Measurements from ENCODE around the gene CISD1. TPM values are rescaled to one million over a fixed set of nuclear protein-coding genes. Genes with fewer than 3 reads are reported as not detected.

Gene CISD1
- polyA plus RNA-seq, 1 donor from 2014 or later = 86.3 TPM

DNA sequence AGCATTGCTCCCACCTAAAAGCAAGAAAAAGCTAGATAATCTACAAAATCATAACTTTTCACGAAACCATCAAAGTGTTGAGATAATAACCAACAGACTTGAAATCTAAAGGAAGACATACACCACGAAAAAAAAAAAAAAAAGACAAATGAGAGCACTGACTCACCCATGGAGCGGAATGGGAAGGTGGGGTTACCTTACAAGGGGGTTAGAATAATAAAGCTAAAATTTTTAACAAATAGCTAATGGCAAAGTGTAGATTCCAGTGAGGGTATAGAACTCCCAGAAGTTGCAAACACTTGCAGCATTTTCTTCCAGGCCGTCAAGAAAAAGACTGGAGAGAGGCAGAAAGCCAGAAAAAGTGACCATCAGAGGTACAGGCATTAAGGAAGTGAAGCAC, 28.4 kb upstream of the CISD1 start:
- Histone ChIP-seq H3K4me3 (ENCODE audit: low read length) (no peak overlapping the region), H3K4me2 (ENCODE audit: low read length) (no peak overlapping the region), H2AFZ (ENCODE audit: low read depth, low read length) (no peak overlapping the region), H3K9ac (ENCODE audit: low read length) (no peak overlapping the region), H3K27ac (ENCODE audit: low read length) (no peak overlapping the region), H3K9me3 (ENCODE audit: low read length) (no peaks in the 10 kb centered on the region), H3F3A (ENCODE audit: insufficient read depth, low read length, poor library complexity, severe bottlenecking) (no peaks in the 10 kb centered on the region), H4K20me1 (ENCODE audit: insufficient read depth) (no peaks in the 10 kb centered on the region), H3K9me2 (ENCODE audit: insufficient read depth, low read length) (no peaks in the 10 kb centered on the region), H3K36me3 (ENCODE audit: insufficient read depth, low read length) (no peaks in the 10 kb centered on the region), H3K79me2 (replicated peaks; ENCODE audit: insufficient read depth, low read length) (peaks cover 6% of the 10 kb centered on the region), H3K27me3 (ENCODE audit: insufficient read depth, low read depth, low read length) (no peaks in the 10 kb centered on the region)
- TF ChIP-seq EZH2 (IDR thresholded peaks at IDR 0.05; ENCODE audit: borderline replicate concordance, insufficient read depth, low read length, poor library complexity, severe bottlenecking) (no peak), EP300 (conservative IDR thresholded peaks at IDR 0.05; ENCODE audit: poor library complexity, severe bottlenecking) (no peak), SMC3 (conservative IDR thresholded peaks at IDR 0.05; ENCODE audit: poor library complexity) (no peak), POLR2AphosphoS5 (IDR thresholded peaks at IDR 0.05) (no peak), RAD21 (conservative IDR thresholded peaks at IDR 0.05) (no peak), MXI1 (conservative IDR thresholded peaks at IDR 0.05; ENCODE audit: poor library complexity, severe bottlenecking) (no peak), TAF1 (IDR thresholded peaks at IDR 0.05; ENCODE audit: low read depth) (no peak)
- TF ChIP-seq, protein P1, sequence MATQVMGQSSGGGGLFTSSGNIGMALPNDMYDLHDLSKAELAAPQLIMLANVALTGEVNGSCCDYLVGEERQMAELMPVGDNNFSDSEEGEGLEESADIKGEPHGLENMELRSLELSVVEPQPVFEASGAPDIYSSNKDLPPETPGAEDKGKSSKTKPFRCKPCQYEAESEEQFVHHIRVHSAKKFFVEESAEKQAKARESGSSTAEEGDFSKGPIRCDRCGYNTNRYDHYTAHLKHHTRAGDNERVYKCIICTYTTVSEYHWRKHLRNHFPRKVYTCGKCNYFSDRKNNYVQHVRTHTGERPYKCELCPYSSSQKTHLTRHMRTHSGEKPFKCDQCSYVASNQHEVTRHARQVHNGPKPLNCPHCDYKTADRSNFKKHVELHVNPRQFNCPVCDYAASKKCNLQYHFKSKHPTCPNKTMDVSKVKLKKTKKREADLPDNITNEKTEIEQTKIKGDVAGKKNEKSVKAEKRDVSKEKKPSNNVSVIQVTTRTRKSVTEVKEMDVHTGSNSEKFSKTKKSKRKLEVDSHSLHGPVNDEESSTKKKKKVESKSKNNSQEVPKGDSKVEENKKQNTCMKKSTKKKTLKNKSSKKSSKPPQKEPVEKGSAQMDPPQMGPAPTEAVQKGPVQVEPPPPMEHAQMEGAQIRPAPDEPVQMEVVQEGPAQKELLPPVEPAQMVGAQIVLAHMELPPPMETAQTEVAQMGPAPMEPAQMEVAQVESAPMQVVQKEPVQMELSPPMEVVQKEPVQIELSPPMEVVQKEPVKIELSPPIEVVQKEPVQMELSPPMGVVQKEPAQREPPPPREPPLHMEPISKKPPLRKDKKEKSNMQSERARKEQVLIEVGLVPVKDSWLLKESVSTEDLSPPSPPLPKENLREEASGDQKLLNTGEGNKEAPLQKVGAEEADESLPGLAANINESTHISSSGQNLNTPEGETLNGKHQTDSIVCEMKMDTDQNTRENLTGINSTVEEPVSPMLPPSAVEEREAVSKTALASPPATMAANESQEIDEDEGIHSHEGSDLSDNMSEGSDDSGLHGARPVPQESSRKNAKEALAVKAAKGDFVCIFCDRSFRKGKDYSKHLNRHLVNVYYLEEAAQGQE (IDR thresholded peaks at IDR 0.05; ENCODE audit: borderline replicate concordance) = no peak
- TF ChIP-seq, protein P2, sequence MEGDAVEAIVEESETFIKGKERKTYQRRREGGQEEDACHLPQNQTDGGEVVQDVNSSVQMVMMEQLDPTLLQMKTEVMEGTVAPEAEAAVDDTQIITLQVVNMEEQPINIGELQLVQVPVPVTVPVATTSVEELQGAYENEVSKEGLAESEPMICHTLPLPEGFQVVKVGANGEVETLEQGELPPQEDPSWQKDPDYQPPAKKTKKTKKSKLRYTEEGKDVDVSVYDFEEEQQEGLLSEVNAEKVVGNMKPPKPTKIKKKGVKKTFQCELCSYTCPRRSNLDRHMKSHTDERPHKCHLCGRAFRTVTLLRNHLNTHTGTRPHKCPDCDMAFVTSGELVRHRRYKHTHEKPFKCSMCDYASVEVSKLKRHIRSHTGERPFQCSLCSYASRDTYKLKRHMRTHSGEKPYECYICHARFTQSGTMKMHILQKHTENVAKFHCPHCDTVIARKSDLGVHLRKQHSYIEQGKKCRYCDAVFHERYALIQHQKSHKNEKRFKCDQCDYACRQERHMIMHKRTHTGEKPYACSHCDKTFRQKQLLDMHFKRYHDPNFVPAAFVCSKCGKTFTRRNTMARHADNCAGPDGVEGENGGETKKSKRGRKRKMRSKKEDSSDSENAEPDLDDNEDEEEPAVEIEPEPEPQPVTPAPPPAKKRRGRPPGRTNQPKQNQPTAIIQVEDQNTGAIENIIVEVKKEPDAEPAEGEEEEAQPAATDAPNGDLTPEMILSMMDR (IDR thresholded peaks at IDR 0.05; ENCODE audit: poor library complexity, severe bottlenecking) = no peak

DNA sequence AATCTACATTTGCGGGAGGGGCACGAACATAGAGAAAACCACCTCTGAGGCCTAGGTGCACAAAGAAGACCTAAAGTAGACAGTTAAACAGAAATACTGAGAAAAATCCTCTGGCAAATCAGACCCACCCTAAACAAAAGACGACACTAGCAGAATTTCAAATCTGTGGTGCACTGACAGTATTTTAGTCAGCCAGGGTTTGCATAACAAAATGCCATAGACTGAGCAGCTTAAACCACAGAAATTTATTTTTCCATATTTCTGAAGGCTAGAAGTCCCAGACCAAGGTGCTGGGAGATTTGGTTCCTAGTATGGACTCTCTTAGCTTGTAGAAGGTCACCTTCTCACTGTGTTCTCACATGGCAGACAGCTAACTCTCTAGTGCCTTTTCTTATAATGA, 27.6 kb upstream of the CISD1 start:
- Histone ChIP-seq H3K9ac (ENCODE audit: low read length) (no peak overlapping the region), H3K79me2 (replicated peaks; ENCODE audit: insufficient read depth, low read length) (peaks cover 6% of the 10 kb centered on the region), H3K4me2 (ENCODE audit: low read length) (no peak overlapping the region)

More for the DNA sequence above, 27.6 kb upstream of the CISD1 start:
- Histone ChIP-seq H3K27ac (ENCODE audit: low read length) (no peak overlapping the region), H3K27me3 (ENCODE audit: insufficient read depth, low read depth, low read length) (no peaks in the 10 kb centered on the region), H3F3A (ENCODE audit: insufficient read depth, low read length, poor library complexity, severe bottlenecking) (no peaks in the 10 kb centered on the region), H3K4me3 (ENCODE audit: low read length) (no peak overlapping the region), H4K20me1 (ENCODE audit: insufficient read depth) (no peaks in the 10 kb centered on the region), H3K36me3 (ENCODE audit: insufficient read depth, low read length) (no peaks in the 10 kb centered on the region), H2AFZ (ENCODE audit: low read depth, low read length) (no peak overlapping the region), H3K9me2 (ENCODE audit: insufficient read depth, low read length) (no peaks in the 10 kb centered on the region), H3K9me3 (ENCODE audit: low read length) (no peaks in the 10 kb centered on the region)
- TF ChIP-seq RAD21 (conservative IDR thresholded peaks at IDR 0.05) = no peak
- TF ChIP-seq SMC3 (conservative IDR thresholded peaks at IDR 0.05; ENCODE audit: poor library complexity) = no peak
- TF ChIP-seq, protein P2 (IDR thresholded peaks at IDR 0.05; ENCODE audit: poor library complexity, severe bottlenecking) = no peak
- TF ChIP-seq, protein P1 (IDR thresholded peaks at IDR 0.05; ENCODE audit: borderline replicate concordance) = no peak
- no peak for TF ChIP-seq POLR2AphosphoS5 (IDR thresholded peaks at IDR 0.05)
- TF ChIP-seq EP300 (conservative IDR thresholded peaks at IDR 0.05; ENCODE audit: poor library complexity, severe bottlenecking) = no peak
- TF ChIP-seq EZH2 (IDR thresholded peaks at IDR 0.05; ENCODE audit: borderline replicate concordance, insufficient read depth, low read length, poor library complexity, severe bottlenecking) = no peak
- no peak for TF ChIP-seq MXI1 (conservative IDR thresholded peaks at IDR 0.05; ENCODE audit: poor library complexity, severe bottlenecking)
- no peak for TF ChIP-seq TAF1 (IDR thresholded peaks at IDR 0.05; ENCODE audit: low read depth)

All from neural cell (in vitro differentiated cells).